NB4 (cell line): Measurements from ENCODE around the gene JAK2.

Experiments used
- CTCF ChIP-seq: IDR thresholded peaks from one replicate; pipeline ENCODE4 v1.5.1; 2012; ENCODE audit warnings: low read depth, low read length
- MAX ChIP-seq: IDR thresholded peaks from 2 replicates; pipeline ENCODE4 v1.6.1; 2011; ENCODE audit warnings: low read depth, low read length
- MYC ChIP-seq: IDR thresholded peaks from 2 replicates; pipeline ENCODE4 v1.6.1; 2011; ENCODE audit warnings: low read depth, low read length
- POLR2A ChIP-seq: IDR thresholded peaks from 2 replicates; pipeline ENCODE4 v1.6.1; 2011; ENCODE audit warnings: mild to moderate bottlenecking; ENCODE audit not compliant: insufficient read length; ENCODE audit errors: extremely low read depth

- TF ChIP-seq POLR2A (no peak), MAX (no peak), CTCF (no peak), MYC (no peak)
These were observed 30.9 kb downstream of the JAK2 start for GRCh38 chr9:5015934-5016333.
